Esophagus squamous epithelium (tissue), 4 donors: ENCODE results near the gene SLC31A1.

Experiments
- POLR2A ChIP-seq, 4 donors: fragments of 450-650 bp; IDR thresholded peaks; one replicate each; pipeline ENCODE4 v1.6.1; 2017; ENCODE audit warnings: antibody characterized with exemption in 4 of 4, mild to moderate bottlenecking in 4 of 4, moderate library complexity in 3 of 4
- TF ChIP-seq, protein P1 (sequence below), 6 experiments: fragments of 450-650 bp in 4 of 6; fragments of 200-600 bp in 2 of 6; sonication (generic) in 2 of 6; IDR thresholded peaks; one replicate each; pipeline ENCODE4 v1.5.1; 2016 to 2019; ENCODE audit warnings: antibody characterized with exemption in 6 of 6, mild to moderate bottlenecking in 4 of 6, moderate library complexity in 4 of 6

DNA sequence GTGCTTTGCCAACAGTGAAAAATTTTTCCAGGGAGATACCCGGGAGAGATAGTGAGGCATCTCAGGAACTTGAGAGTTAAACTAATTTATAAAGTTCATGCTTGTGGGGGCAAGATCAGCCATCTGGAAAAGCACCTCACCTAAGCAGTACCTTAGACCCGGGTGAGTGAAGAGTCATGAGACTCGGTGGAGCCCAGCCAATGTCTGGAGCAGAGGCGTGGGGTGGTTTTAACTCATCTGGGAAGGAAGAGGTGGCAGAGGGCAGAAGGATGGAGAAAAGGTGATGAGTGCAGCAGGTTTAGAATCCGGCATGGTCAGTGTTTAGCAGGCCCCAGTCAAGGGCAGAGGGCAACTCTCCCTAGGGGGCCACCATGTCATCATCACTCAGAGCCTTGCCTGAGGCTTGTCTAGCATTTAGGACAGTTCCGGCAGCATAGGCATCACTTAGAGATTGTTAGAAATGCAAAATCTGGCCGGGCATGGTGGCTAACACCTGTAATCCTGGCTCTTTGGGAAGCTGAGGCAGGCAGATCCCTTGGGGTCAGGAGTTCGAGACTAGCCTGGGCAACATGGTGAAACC is 86.1 kb downstream of the SLC31A1 start:
- TF ChIP-seq, protein P1, sequence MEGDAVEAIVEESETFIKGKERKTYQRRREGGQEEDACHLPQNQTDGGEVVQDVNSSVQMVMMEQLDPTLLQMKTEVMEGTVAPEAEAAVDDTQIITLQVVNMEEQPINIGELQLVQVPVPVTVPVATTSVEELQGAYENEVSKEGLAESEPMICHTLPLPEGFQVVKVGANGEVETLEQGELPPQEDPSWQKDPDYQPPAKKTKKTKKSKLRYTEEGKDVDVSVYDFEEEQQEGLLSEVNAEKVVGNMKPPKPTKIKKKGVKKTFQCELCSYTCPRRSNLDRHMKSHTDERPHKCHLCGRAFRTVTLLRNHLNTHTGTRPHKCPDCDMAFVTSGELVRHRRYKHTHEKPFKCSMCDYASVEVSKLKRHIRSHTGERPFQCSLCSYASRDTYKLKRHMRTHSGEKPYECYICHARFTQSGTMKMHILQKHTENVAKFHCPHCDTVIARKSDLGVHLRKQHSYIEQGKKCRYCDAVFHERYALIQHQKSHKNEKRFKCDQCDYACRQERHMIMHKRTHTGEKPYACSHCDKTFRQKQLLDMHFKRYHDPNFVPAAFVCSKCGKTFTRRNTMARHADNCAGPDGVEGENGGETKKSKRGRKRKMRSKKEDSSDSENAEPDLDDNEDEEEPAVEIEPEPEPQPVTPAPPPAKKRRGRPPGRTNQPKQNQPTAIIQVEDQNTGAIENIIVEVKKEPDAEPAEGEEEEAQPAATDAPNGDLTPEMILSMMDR (IDR thresholded peaks at IDR 0.05): no peak
- TF ChIP-seq POLR2A (IDR thresholded peaks at IDR 0.05): no peak
